HCEC 1CT (cell line): ENCODE data around the gene DOCK2.
A peak's percentile ranks its signal among the peaks of the same experiment; 100 is the strongest.

ENCODE experiments used
- DNase-seq: peaks from one replicate; pipeline ENCODE4 v3.0.0-alpha.2; 2017

DOCK2 gene

GRCh38 chr5:170000155-170000554, 363.1 kb downstream of the DOCK2 start:
- no peak for DNase-seq

- DNase-seq: no peak
These were observed 368.9 kb downstream of the DOCK2 start for GRCh38 chr5:170006021-170006420.

DNA sequence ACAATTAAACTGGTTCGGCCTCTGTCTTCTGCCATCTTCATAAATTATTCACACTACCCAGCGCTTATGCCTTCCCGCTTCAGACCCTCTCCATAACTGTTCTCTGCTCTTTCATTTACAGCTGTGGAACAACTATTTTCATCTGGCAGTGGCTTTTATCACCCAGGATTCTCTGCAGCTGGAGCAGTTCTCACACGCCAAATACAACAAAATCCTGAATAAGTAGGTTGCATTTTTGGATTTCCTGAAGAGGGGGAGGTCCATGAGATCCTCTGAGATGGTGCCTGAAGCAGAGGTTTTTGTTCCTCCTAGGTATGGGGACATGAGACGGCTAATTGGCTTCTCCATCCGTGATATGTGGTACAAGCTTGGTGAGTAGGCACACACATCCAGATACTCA, 371.3 kb downstream of the DOCK2 start:
- no peak for DNase-seq

- DNase-seq: no peak
These were observed 373.5 kb downstream of the DOCK2 start for GRCh38 chr5:170010595-170010994.

GRCh38 chr5:170011751-170012150, 374.7 kb downstream of the DOCK2 start:
- no peak for DNase-seq

DNA sequence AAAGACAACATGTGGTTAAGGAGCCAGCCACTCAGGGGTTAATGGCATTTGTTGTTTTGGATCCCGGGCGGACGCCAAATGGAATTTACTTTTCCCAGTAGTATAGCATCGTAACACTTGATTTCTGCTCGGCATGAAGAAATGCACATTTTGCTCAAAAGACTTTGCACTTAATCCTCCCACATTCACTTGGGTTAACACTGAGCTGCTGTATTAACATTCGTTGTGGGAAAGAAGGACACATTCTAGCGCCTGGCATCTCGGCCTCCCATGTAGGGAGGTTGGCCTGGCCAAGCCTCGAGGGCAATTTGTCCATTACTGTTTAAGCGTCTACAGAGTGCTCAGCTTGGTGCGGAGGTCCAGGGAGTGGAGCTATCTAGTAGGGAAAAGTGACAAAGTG, 375.5 kb downstream of the DOCK2 start:
- DNase-seq: no peak

DNA sequence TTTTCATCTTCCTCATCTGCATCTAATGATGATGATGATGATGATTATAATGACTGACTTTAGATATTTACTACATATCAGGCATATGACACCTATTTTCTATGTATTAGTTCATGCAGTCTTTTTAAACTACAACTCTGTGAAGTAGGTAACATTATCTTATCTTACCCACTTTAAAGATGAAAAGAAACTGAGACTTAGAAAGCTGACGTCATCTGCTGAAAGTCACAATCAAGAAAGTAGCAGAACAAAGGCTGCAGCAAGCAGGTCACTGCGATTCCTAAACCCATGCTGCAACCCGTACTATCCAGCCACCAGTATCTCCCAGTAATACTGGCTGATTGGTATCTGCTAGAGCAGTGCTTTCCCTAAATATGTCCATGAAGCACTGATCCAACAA, 383.3 kb downstream of the DOCK2 start:
- no peak for DNase-seq

DNA sequence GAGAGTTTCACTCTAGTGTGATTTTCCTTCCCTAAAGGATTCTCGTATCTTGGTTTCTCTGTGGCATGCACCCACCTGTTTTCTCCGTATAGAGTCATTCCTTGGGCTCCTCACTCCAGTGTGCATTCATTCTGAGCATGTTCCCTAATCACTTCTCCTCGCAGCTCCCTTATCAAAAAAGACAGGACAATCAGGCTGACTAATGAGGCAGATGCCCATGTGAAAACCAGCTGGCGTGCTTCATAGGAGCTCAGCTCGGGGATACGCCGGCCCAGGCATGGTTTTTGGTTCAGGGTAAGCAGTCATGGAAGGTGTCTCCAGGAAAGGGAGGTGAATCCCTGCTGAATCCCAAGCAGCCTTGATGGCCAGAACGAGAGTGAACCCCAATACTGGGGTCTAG, 384.4 kb downstream of the DOCK2 start:
- no peak for DNase-seq

GRCh38 chr5:170025853-170026252, 388.8 kb downstream of the DOCK2 start:
- no peak for DNase-seq

GRCh38 chr5:170028124-170028523, 391.0 kb downstream of the DOCK2 start:
- DNase-seq: no peak

- DNase-seq: no peak
These were observed 397.2 kb downstream of the DOCK2 start for GRCh38 chr5:170034231-170034630.

- DNase-seq: no peak
These were observed 401.2 kb downstream of the DOCK2 start for GRCh38 chr5:170038241-170038640.

DNA sequence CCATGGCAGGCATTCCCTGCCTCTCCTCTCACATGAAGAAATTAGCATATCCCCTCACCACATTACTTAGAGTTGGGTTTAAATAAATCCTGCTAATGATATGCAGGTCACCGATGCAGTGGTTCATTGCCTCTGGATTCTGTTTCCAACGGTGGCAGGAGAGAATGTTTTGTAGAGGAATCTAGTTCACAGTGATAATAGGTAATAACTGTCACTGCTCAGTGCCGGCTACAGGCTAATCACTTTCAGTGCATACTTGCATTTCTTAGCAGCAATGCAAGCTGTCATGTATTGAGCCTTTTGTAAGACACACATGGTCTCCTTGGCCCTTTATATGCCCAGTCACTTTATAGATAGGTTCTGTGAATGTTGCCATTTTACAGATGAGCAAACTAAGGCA, 402.8 kb downstream of the DOCK2 start:
- no peak for DNase-seq

GRCh38 chr5:170046241-170046640, 409.2 kb downstream of the DOCK2 start:
- DNase-seq: no peak

GRCh38 chr5:170049713-170050112, 412.6 kb downstream of the DOCK2 start:
- no peak for DNase-seq

DNA sequence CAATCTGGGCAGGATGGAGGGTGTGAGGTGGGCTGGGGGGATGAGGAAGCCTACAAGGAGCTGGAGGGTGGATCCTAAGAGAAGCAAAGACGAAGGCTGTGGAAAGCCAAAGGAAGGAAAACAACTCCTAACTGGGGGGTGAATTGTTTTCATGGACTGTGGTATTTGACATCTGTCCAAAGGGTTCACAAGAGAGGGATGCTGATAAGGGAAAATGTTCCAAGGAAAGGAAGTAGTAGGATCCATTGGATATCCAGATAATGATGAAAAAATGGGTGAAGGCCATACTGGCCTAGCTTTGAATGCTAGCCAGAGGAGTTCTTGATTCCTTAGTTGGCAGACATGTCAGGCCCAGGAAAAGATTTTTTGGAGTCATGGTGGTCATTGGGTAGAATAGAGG, 416.8 kb downstream of the DOCK2 start:
- DNase-seq: no peak

- no peak for DNase-seq
These were observed 418.5 kb downstream of the DOCK2 start for GRCh38 chr5:170055606-170056005.

- DNase-seq: no peak
These were observed 419.6 kb downstream of the DOCK2 start for GRCh38 chr5:170056561-170057267.

DNA sequence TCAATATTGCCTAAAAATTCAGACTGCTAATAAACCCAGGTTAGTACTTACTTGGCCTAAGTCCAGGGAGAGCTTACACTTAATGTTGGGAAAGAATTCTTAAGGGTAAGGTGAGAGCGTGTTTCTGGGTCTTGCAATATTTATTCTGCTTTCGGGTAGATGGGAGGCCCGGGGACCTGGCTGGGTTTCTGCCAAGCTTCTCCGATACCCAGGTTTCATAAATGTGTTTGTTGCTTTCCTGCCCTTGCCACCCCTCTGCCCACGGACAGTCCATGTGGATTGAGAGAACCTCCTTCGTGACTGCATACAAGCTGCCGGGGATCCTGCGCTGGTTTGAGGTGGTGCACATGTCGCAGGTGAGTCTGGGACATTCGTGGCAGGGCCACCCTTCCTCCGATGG, 420.2 kb downstream of the DOCK2 start:
- no peak for DNase-seq

DNA sequence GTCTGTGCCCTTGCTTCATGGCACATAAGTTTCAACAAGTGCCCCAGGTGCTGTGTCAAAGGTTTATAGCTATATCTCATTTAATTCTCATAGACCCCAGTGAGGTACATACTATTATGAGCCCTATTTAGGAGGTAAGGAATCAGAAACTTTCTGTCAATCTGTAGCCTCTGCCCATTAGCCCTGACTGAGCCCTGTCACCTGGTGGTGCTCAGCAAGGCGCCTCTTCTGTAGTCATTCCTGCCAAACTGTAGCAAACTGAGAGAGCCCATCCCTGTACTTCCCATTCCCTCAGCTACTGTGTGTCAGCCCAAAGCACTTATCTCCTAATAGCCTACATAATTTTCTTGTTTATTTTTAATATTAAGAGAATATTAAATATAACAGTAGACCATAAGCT, 422.1 kb downstream of the DOCK2 start:
- DNase-seq: no peak

- no peak for DNase-seq
These were observed 430.1 kb downstream of the DOCK2 start for GRCh38 chr5:170067152-170067551.

- no peak for DNase-seq
These were observed 430.6 kb downstream of the DOCK2 start for GRCh38 chr5:170067574-170068170.

DNA sequence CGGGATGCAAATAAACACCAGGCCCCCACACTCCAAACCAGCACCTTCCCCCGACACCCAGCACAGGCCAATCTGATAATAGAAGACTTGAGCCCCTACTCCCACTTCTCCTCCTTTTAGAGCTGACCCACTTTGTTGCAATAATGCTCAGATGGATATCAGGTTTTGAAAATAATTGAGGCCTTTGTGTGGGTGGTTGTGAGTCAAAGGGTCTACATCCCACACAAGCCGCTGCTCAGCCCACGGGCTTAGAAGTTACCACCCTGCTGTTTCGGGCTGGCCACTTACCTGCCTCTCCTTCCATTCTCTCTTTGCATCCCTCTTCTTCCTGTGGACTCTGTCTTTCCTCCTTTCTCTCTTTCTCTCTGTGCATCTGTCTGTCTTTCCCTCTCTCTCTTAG, 432.4 kb downstream of the DOCK2 start:
- no peak for DNase-seq

- DNase-seq: peak; percentile 25
These were observed 433.7 kb downstream of the DOCK2 start for GRCh38 chr5:170070556-170071412.
